ENCODE results near the gene PRMT3.

Gene PRMT3

GRCh38 chr11:20443596-20443995, 56.1 kb downstream of the PRMT3 start:
- TF ChIP-seq CTCF (IDR thresholded peaks at IDR 0.05; ENCODE audit: low read depth, low read length, missing control alignments), result peak; percentile 40
- no peak for DNase-seq (ENCODE audit: low read depth)
- H3K4me3 ChIP-seq (ENCODE audit: low read depth, low read length), result no peak overlapping the region

- no peak for TF ChIP-seq CTCF (IDR thresholded peaks at IDR 0.05; ENCODE audit: low read depth, low read length, missing control alignments)
- no peak for DNase-seq (ENCODE audit: low read depth)
- H3K4me3 ChIP-seq (ENCODE audit: low read depth, low read length), result no peak overlapping the region
These were observed 57.0 kb downstream of the PRMT3 start for GRCh38 chr11:20444535-20444934.

- no peak for TF ChIP-seq CTCF (IDR thresholded peaks at IDR 0.05; ENCODE audit: low read depth, low read length, missing control alignments)
- H3K4me3 ChIP-seq (ENCODE audit: low read depth, low read length), result no peak overlapping the region
- no peak for DNase-seq (ENCODE audit: low read depth)
These were observed 61.3 kb downstream of the PRMT3 start for GRCh38 chr11:20448834-20449233.

- TF ChIP-seq CTCF (IDR thresholded peaks at IDR 0.05; ENCODE audit: low read depth, low read length, missing control alignments), result no peak
- H3K4me3 ChIP-seq (ENCODE audit: low read depth, low read length), result no peak overlapping the region
- DNase-seq (ENCODE audit: low read depth), result no peak
These were observed 63.3 kb downstream of the PRMT3 start for GRCh38 chr11:20450829-20451228.

- no peak overlapping the region for H3K4me3 ChIP-seq (ENCODE audit: low read depth, low read length)
- DNase-seq (ENCODE audit: low read depth), result no peak
- no peak for TF ChIP-seq CTCF (IDR thresholded peaks at IDR 0.05; ENCODE audit: low read depth, low read length, missing control alignments)
These were observed 64.1 kb downstream of the PRMT3 start for GRCh38 chr11:20451568-20451967.

- DNase-seq (ENCODE audit: low read depth), result no peak
These were observed 65.1 kb downstream of the PRMT3 start for GRCh38 chr11:20452585-20452984.

More at GRCh38 chr11:20452585-20452984, 65.1 kb downstream of the PRMT3 start:
- H3K4me3 ChIP-seq (ENCODE audit: low read depth, low read length), result no peak overlapping the region
- TF ChIP-seq CTCF (IDR thresholded peaks at IDR 0.05; ENCODE audit: low read depth, low read length, missing control alignments), result no peak

Measured in GM12864 (cell line).